SU-DHL-6 (cell line): ENCODE measurements around the gene CSPG4.

Experiments used
- H2AFZ ChIP-seq: fragments of 200-600 bp; sonication (generic); 2 replicates; pipeline ENCODE4 v1.6.1; 2014; ENCODE audit warnings: low read depth, mild to moderate bottlenecking, moderate library complexity, mixed read lengths, antibody characterized with exemption, low read length; ENCODE audit not compliant: severe bottlenecking
- H3F3A ChIP-seq: fragments of 200-600 bp; shearing (Covaris generic); 2 replicates; pipeline ENCODE4 v1.6.0; 2016; ENCODE audit warnings: antibody characterized with exemption, mild to moderate bottlenecking; ENCODE audit not compliant: insufficient read depth
- H3K27ac ChIP-seq: fragments of 200-600 bp; sonication (generic); 2 replicates; pipeline ENCODE4 v1.5.1; 2016; ENCODE audit warnings: low read depth, mild to moderate bottlenecking, low read length, moderate library complexity, mixed read lengths
- H3K27me3 ChIP-seq: fragments of 200-600 bp; sonication (generic), shearing (Covaris generic); 2 replicates; pipeline ENCODE4 v1.6.0; 2014; ENCODE audit warnings: mild to moderate bottlenecking, low read length
- H3K36me3 ChIP-seq: fragments of 200-600 bp; sonication (generic); 2 replicates; pipeline ENCODE4 v1.6.1; 2014; ENCODE audit warnings: mild to moderate bottlenecking, low read length, mixed read lengths
- H3K4me2 ChIP-seq: fragments of 300-600, 200-600 bp; shearing (Covaris generic), sonication (generic); 2 replicates; pipeline ENCODE4 v1.6.0; 2014; ENCODE audit warnings: low read length, low read depth, mild to moderate bottlenecking; ENCODE audit not compliant: poor library complexity, severe bottlenecking
- H3K4me3 ChIP-seq: fragments of 200-600 bp; sonication (generic); 2 replicates; pipeline ENCODE4 v1.5.1; 2014; ENCODE audit warnings: antibody characterized with exemption, low read length, mild to moderate bottlenecking, mixed read lengths; ENCODE audit not compliant: insufficient read depth, poor library complexity, severe bottlenecking
- H3K79me2 ChIP-seq: fragments of 200-600 bp; sonication (generic); 2 replicates; pipeline ENCODE4 v1.6.1; 2014; ENCODE audit warnings: mild to moderate bottlenecking, low read length, moderate library complexity; ENCODE audit not compliant: insufficient read depth
- H3K9ac ChIP-seq: fragments of 200-600 bp; sonication (generic); 2 replicates; pipeline ENCODE4 v1.7.0; 2014; ENCODE audit warnings: mild to moderate bottlenecking, low read length
- H3K9me2 ChIP-seq: fragments of 200-600 bp; sonication (generic); replicated peaks from 2 replicates; pipeline ENCODE4 v1.6.1; 2014; ENCODE audit warnings: low read length; ENCODE audit not compliant: insufficient read depth
- H3K9me3 ChIP-seq: fragments of 200-600 bp; sonication (generic); 2 replicates; pipeline ENCODE4 v1.6.1; 2014; ENCODE audit warnings: low read length, mixed read lengths; ENCODE audit not compliant: insufficient read depth
- H4K20me1 ChIP-seq: fragments of 200-600 bp; sonication (generic); 2 replicates; pipeline ENCODE4 v1.6.1; 2014; ENCODE audit warnings: low read depth, mild to moderate bottlenecking, antibody characterized with exemption, low read length, moderate library complexity, mixed read lengths
- EZH2phosphoT487 ChIP-seq: fragments of 200-600 bp; sonication (generic), shearing (Covaris generic); conservative IDR thresholded peaks from 2 replicates; pipeline ENCODE4 v1.6.1; 2018; ENCODE audit warnings: mild to moderate bottlenecking, antibody characterized with exemption, low read length, moderate library complexity, mixed read lengths
- TF ChIP-seq, protein P1 (sequence below): fragments of 200-600 bp; sonication (generic); IDR thresholded peaks from one replicate; pipeline ENCODE4 v1.5.1; 2017; ENCODE audit warnings: antibody characterized with exemption, mild to moderate bottlenecking, low read length, moderate library complexity; ENCODE audit not compliant: insufficient read depth, poor library complexity, severe bottlenecking

The CSPG4 gene

DNA sequence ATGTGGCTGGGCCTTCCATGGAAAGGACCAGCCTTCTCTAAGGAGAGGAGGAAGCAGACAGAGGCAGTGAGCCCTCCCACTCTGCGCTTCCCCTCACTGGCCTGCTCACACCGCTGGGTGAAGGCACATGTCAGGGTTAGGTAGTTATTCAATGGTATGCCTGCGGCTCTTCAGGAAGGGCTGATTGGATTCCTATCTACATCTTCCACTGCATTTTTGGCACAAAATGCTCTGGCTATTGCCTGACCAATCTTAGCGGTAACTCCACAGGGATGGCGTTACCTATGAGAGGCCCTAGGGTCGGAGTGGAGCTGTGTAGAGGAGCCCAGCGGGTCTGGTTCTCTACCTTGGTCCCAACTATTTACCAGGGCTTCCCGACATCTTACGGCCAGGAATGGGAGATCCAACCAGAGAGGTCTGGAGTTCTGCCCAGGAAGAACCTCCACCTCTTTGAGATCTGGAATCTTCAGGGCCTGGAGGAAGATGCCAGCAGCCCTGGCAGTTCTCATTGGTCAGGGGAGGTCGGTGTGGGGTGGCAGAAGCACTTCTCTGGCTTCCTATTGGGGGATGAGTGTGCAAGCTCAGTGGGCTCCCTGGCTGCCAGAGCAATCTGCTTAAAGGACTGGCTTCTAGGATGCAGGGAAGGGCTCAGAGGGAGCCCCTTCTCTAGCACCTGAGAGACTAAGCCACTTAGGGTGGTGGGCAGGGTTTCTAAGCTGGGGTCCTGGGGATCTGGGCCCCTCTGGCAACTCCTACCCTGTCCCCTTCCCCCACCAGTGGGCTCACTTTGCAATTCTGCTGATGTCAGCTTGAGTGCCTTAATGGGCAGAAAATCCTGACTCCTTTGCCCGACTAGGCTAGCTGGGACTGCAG is 40.7 kb downstream of the CSPG4 start:
- no peak overlapping the region for H3K9ac ChIP-seq
- H2AFZ ChIP-seq: no peak overlapping the region
- H3K27ac ChIP-seq: no peak overlapping the region
- no peaks in the 10 kb centered on the region for H3K27me3 ChIP-seq
- TF ChIP-seq EZH2phosphoT487: no peak
- TF ChIP-seq, protein P1, sequence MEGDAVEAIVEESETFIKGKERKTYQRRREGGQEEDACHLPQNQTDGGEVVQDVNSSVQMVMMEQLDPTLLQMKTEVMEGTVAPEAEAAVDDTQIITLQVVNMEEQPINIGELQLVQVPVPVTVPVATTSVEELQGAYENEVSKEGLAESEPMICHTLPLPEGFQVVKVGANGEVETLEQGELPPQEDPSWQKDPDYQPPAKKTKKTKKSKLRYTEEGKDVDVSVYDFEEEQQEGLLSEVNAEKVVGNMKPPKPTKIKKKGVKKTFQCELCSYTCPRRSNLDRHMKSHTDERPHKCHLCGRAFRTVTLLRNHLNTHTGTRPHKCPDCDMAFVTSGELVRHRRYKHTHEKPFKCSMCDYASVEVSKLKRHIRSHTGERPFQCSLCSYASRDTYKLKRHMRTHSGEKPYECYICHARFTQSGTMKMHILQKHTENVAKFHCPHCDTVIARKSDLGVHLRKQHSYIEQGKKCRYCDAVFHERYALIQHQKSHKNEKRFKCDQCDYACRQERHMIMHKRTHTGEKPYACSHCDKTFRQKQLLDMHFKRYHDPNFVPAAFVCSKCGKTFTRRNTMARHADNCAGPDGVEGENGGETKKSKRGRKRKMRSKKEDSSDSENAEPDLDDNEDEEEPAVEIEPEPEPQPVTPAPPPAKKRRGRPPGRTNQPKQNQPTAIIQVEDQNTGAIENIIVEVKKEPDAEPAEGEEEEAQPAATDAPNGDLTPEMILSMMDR: no peak
- no peaks in the 10 kb centered on the region for H3K9me3 ChIP-seq
- no peaks in the 10 kb centered on the region for H3K9me2 ChIP-seq
- no peaks in the 10 kb centered on the region for H3F3A ChIP-seq
- H3K4me3 ChIP-seq: no peak overlapping the region
- H4K20me1 ChIP-seq: no peaks in the 10 kb centered on the region
- H3K4me2 ChIP-seq: no peak overlapping the region
- no peaks in the 10 kb centered on the region for H3K79me2 ChIP-seq
- H3K36me3 ChIP-seq: no peaks in the 10 kb centered on the region

DNA sequence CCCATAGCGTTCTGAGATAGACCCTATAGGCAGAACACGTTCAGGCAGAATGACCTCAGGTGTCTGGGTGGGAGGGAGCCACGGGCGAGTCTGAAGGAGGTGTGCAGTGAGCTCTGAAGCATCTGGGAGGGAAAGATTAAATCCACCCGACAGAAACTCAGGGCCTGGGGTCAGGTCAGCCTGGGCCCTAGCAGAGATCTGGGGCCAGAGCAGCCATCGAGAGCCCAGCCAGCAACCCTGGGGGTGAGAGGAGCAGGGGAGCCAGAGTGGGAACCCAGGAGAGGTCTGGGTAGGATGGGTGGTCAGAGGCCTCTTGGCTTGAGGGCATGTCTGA is 42.8 kb downstream of the CSPG4 start:
- Histone ChIP-seq H3K9ac (no peak overlapping the region), H3K4me3 (no peak overlapping the region), H2AFZ (no peak overlapping the region), H3K27me3 (no peaks in the 10 kb centered on the region), H3K27ac (no peak overlapping the region), H3K9me3 (no peaks in the 10 kb centered on the region), H3F3A (no peaks in the 10 kb centered on the region), H3K79me2 (no peaks in the 10 kb centered on the region), H4K20me1 (no peaks in the 10 kb centered on the region), H3K4me2 (no peak overlapping the region), H3K36me3 (no peaks in the 10 kb centered on the region), H3K9me2 (no peaks in the 10 kb centered on the region)
- TF ChIP-seq EZH2phosphoT487: no peak
- TF ChIP-seq, protein P1: no peak

DNA sequence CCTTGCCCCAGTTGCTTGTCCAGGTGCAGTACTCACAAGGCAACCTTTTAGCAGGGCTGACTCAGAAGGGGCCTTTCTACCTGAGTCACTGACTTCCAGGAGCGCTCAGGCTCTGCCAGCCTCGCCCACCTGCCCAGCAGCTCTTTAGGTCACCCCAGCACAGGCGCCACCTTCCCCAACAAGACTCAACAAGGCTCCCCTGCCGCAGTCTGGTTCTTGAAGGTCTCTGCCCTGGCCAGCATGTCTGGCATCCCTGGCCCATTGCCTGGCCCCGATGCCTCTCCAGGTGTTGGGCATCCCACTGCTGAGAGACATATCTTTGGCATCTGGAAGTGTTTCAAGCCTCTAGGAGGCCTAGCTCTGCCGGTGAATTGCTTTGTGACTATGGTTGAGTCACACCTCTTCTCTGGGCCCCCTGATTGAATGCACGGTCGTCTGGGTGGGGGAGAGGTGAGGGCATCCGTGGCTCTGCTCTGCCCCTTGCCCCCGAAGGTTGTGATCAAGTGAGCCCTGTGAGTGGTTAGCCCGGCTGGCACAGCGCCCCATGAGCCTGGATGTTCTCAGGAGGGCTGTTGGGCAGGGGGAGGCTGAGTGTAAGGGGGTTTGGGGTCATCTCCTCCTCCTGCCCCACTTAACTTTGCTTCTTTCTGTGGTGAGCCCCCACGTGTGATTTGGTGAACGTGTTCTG is 43.3 kb downstream of the CSPG4 start:
- Histone ChIP-seq H3K4me2 (no peak overlapping the region), H3K27me3 (no peaks in the 10 kb centered on the region), H3K4me3 (no peak overlapping the region), H4K20me1 (no peaks in the 10 kb centered on the region), H3K9me3 (no peaks in the 10 kb centered on the region), H3F3A (no peaks in the 10 kb centered on the region), H3K36me3 (no peaks in the 10 kb centered on the region), H3K9me2 (no peaks in the 10 kb centered on the region), H3K27ac (no peak overlapping the region), H3K79me2 (no peaks in the 10 kb centered on the region), H3K9ac (no peak overlapping the region), H2AFZ (no peak overlapping the region)
- TF ChIP-seq, protein P1: no peak
- TF ChIP-seq EZH2phosphoT487: no peak
